CD4-positive, alpha-beta T cell treated with Interleukin-6 at 100 ng/mL for 8 hours (primary cell): ENCODE data around the gene CEP170B.
"Not testable (repeated sequence)": the region's sequence is repeated elsewhere in the genome, so short reads cannot be mapped to it uniquely, and the experiment has no call there.

Source experiments
- DNase-seq: peaks from one replicate; pipeline ENCODE4 v3.0.0-alpha.2; 2020; ENCODE audit warnings: mixed read lengths, low spot score

Gene CEP170B

GRCh38 chr14:104913435-104913834 lies 48.4 kb downstream of the CEP170B start:
- DNase-seq, result no peak

- no peak for DNase-seq
Observed at GRCh38 chr14:104917116-104917515, 52.0 kb downstream of the CEP170B start.

- no peak for DNase-seq
Observed at GRCh38 chr14:104917993-104918392, 52.9 kb downstream of the CEP170B start.

- DNase-seq, result not testable (repeated sequence)
Observed at GRCh38 chr14:104919152-104919992, 54.3 kb downstream of the CEP170B start.

- no peak for DNase-seq
Observed at GRCh38 chr14:104919993-104920315, 54.9 kb downstream of the CEP170B start.

- no peak for DNase-seq
Observed at GRCh38 chr14:104923640-104924420, 58.8 kb downstream of the CEP170B start.

GRCh38 chr14:104924421-104925213 lies 59.5 kb downstream of the CEP170B start, which contains the start of gene PLD4:
Gene PLD4, plus strand, starts transcription at chr14:104924879. Its CDS starts 2,262 bp downstream, at chr14:104927141.
- no peak for DNase-seq

- no peak for DNase-seq
Observed at GRCh38 chr14:104925214-104925854, 60.3 kb downstream of the CEP170B start.

- no peak for DNase-seq
Observed at GRCh38 chr14:104925855-104926609, 61.0 kb downstream of the CEP170B start.

- DNase-seq, result no peak
Observed at GRCh38 chr14:104926619-104927431, 61.8 kb downstream of the CEP170B start.

- no peak for DNase-seq
Observed at GRCh38 chr14:104927432-104927816, 62.4 kb downstream of the CEP170B start.

GRCh38 chr14:104927901-104928300 lies 62.8 kb downstream of the CEP170B start:
- DNase-seq, result no peak

- no peak for DNase-seq
Observed at GRCh38 chr14:104928391-104929133, 63.5 kb downstream of the CEP170B start.

- no peak for DNase-seq
Observed at GRCh38 chr14:104929268-104930230, 64.5 kb downstream of the CEP170B start.

GRCh38 chr14:104930526-104931303 lies 65.6 kb downstream of the CEP170B start:
- no peak for DNase-seq

GRCh38 chr14:104931304-104931770 lies 66.3 kb downstream of the CEP170B start:
- DNase-seq, result no peak
